ENCODE measurements around the gene RMND5B.
"Not testable (repeated sequence)": the region's sequence is repeated elsewhere in the genome, so short reads cannot be mapped to it uniquely, and the experiment has no call there.

Gene RMND5B

DNA sequence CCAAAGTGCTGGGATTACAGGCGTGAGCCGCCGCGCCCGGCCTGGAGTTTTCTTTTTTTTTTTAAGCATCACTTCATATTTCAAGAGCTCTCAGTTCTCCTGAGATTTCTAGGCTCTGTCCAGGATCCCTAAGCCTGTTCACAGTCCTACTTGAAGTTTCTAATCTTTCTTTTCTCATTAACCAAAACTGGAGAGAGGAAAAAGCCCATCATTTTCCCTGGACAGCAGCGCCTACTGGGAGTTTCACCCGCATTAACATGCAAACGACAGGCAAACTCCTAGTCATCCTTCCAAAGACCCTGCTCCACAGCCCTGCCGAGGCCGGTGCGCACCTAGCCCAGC, 609 bp upstream of the RMND5B start:
- H3K27me3 Mint-ChIP-seq (ENCODE audit: low read depth); DNase-seq (ENCODE audit: low spot score); H3K9me3 Mint-ChIP-seq: not testable (repeated sequence)
- H3K36me3 Mint-ChIP-seq (ENCODE audit: low read depth): peaks cover 17% of the 10 kb centered on the region
- H3K4me1 Mint-ChIP-seq (ENCODE audit: low read depth): peaks cover 16% of the 10 kb centered on the region
- H3K4me3 Mint-ChIP-seq: peak overlapping the region; percentile 74
- peak overlapping the region; percentile 62 for H3K27ac Mint-ChIP-seq

DNA sequence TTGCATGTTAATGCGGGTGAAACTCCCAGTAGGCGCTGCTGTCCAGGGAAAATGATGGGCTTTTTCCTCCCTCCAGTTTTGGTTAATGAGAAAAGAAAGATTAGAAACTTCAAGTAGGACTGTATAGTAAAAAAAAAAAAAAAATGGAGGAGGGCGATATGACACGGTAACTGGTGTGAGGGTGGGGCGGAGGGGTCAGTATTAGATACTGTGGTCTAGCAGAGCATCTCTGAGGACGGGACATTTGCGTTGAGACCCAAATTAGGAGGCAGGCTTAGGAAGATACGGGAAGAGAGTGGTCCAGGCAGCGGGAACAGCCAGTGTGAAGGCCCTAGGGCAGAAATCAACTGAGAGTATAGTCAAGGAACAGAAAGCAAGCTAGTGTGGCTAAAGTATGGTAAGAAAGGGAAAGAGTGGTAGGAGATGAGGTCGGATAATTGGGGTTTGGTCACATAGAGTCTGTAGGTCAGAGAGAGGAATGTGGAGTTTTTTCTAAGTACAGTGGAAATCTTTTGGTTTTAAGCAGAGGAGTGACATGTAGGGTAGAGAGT, 707 bp downstream of the RMND5B start:
- H3K9me3 Mint-ChIP-seq: no peaks in the 10 kb centered on the region
- H3K27ac Mint-ChIP-seq: peak overlapping the region; percentile 92
- H3K4me1 Mint-ChIP-seq (ENCODE audit: low read depth): peaks cover 16% of the 10 kb centered on the region
- H3K4me3 Mint-ChIP-seq: peak overlapping the region; percentile 94
- H3K27me3 Mint-ChIP-seq (ENCODE audit: low read depth): no peaks in the 10 kb centered on the region
- peaks cover 23% of the 10 kb centered on the region for H3K36me3 Mint-ChIP-seq (ENCODE audit: low read depth)
- no peak for DNase-seq (ENCODE audit: low spot score)

DNA sequence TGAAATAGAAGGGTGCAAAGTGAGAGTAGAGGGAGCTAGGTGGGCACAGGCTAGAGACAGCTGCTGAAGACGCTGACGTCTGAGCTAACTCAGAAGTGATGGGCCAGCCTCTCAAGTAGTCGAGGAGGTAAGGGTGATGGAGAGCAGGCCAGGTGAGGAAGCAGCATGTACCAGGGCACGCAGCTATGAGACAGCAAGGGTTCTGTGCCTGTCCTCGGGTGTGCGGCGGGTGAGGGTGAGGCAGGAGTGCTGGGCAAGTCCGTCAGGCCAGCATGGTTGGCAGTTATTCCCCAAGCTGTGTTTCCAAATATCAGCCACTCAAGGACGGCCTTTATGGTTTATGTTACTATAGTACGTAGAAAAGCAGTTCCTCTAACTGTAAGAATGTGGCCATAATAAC, 6.2 kb downstream of the RMND5B start:
- H3K27ac Mint-ChIP-seq: peak overlapping the region; percentile 3
- H3K4me3 Mint-ChIP-seq: no peak overlapping the region
- H3K4me1 Mint-ChIP-seq (ENCODE audit: low read depth): peaks cover 7% of the 10 kb centered on the region
- no peak for DNase-seq (ENCODE audit: low spot score)
- peaks cover 26% of the 10 kb centered on the region for H3K36me3 Mint-ChIP-seq (ENCODE audit: low read depth)
- no peaks in the 10 kb centered on the region for H3K9me3 Mint-ChIP-seq
- no peaks in the 10 kb centered on the region for H3K27me3 Mint-ChIP-seq (ENCODE audit: low read depth)

DNA sequence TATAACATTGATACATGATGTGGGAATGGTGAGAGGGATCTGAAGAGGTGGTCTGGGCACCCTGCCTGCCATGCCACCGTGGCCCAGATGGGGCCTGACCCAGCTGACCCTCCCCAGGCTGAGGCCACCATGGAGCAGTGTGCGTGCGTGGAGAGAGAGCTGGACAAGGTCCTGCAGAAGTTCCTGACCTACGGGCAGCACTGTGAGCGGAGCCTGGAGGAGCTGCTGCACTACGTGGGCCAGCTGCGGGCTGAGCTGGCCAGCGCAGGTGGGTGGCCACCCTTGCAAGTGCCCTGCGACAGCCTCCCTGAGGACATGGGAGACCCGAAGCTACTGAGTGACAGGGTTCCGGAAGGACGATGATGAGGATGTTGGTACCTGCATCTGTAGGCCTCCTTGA, 7.2 kb downstream of the RMND5B start:
- Mint-ChIP-seq H3K4me3 (no peak overlapping the region), H3K27ac (no peak overlapping the region), H3K9me3 (no peaks in the 10 kb centered on the region), H3K4me1 (ENCODE audit: low read depth) (peaks cover 5% of the 10 kb centered on the region), H3K36me3 (ENCODE audit: low read depth) (peaks cover 32% of the 10 kb centered on the region), H3K27me3 (ENCODE audit: low read depth) (no peaks in the 10 kb centered on the region)
- DNase-seq (ENCODE audit: low spot score): no peak

DNA sequence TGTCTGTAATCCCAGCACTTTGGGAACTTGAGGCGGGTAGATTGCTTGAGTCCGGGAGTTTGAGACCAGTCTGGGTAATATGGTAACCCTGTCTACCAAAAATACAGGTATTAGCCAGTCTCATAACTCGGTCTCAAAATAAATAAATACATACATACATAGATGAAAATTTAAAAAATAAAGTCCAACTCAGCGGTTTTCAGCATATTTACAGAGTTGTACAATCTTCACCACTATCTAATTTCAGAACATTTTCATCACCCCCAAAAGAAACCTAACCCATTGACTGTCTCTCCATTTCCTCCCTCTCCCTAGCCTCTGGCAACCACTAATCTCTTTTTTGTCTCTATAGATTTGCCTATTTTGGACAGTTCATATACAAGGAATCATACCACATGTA, 10.7 kb downstream of the RMND5B start:
- peaks cover 32% of the 10 kb centered on the region for H3K36me3 Mint-ChIP-seq (ENCODE audit: low read depth)
- peaks cover 2% of the 10 kb centered on the region for H3K4me1 Mint-ChIP-seq (ENCODE audit: low read depth)
- H3K4me3 Mint-ChIP-seq: no peak overlapping the region
- no peaks in the 10 kb centered on the region for H3K9me3 Mint-ChIP-seq
- no peaks in the 10 kb centered on the region for H3K27me3 Mint-ChIP-seq (ENCODE audit: low read depth)
- no peak for DNase-seq (ENCODE audit: low spot score)
- H3K27ac Mint-ChIP-seq: no peak overlapping the region

DNA sequence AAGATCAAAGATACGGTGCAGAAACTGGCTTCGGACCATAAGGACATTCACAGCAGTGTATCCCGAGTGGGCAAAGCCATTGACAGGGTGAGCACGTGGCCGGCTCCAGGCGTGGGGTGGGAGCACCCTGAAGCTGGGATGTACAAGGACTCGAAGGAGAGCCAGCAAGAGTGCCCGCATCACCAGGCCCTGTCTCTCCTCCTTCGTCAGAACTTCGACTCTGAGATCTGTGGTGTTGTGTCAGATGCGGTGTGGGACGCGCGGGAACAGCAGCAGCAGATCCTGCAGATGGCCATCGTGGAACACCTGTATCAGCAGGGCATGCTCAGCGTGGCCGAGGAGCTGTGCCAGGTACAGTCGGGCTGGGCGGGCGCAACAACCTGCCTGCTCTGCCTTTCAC, 11.8 kb downstream of the RMND5B start:
- Mint-ChIP-seq H3K4me3 (no peak overlapping the region), H3K27me3 (ENCODE audit: low read depth) (no peaks in the 10 kb centered on the region), H3K4me1 (ENCODE audit: low read depth) (peaks cover 2% of the 10 kb centered on the region), H3K9me3 (no peaks in the 10 kb centered on the region), H3K27ac (no peak overlapping the region), H3K36me3 (ENCODE audit: low read depth) (peaks cover 42% of the 10 kb centered on the region)
- DNase-seq (ENCODE audit: low spot score): no peak

DNA sequence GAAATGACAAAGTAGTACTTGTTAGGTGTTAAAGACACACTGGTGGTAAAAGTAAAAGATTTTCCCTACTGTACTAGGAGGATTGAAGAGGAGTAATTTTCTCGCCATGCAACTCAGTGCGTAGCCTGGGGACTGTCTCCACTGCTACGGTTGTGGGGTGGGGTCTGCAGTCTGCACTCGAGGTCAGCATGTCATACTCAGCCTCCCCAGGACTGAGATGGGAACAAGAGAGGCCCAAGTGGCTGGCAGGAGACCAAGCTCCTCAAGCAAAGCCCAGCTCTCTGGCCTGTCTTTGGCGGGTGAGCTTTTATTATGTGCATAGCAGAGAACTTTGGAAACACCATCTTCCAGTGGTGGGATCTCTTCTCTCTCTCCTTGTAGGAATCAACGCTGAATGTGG, 12.4 kb downstream of the RMND5B start:
- DNase-seq (ENCODE audit: low spot score): no peak
- H3K9me3 Mint-ChIP-seq: no peaks in the 10 kb centered on the region
- peaks cover 2% of the 10 kb centered on the region for H3K4me1 Mint-ChIP-seq (ENCODE audit: low read depth)
- no peak overlapping the region for H3K27ac Mint-ChIP-seq
- no peaks in the 10 kb centered on the region for H3K27me3 Mint-ChIP-seq (ENCODE audit: low read depth)
- peaks cover 48% of the 10 kb centered on the region for H3K36me3 Mint-ChIP-seq (ENCODE audit: low read depth)
- no peak overlapping the region for H3K4me3 Mint-ChIP-seq

DNA sequence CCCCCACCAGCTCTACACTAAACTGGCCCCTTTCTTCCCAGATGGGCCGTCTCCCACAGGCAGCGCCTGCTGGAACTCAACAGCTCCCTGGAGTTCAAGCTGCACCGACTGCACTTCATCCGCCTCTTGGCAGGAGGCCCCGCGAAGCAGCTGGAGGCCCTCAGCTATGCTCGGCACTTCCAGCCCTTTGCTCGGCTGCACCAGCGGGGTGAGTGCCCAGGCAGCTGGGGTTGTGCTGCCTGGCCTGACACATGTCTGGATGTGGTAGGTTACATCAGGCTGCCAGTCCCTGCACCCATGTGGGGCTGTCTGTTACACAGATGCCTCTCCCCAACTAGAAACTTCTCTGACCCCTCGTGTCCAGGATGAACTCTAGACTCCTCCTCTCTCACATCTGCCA, 13.1 kb downstream of the RMND5B start:
- H3K36me3 Mint-ChIP-seq (ENCODE audit: low read depth): peaks cover 54% of the 10 kb centered on the region
- no peak for DNase-seq (ENCODE audit: low spot score)
- H3K9me3 Mint-ChIP-seq: no peaks in the 10 kb centered on the region
- H3K4me3 Mint-ChIP-seq: no peak overlapping the region
- H3K4me1 Mint-ChIP-seq (ENCODE audit: low read depth): peaks cover 2% of the 10 kb centered on the region
- no peak overlapping the region for H3K27ac Mint-ChIP-seq
- H3K27me3 Mint-ChIP-seq (ENCODE audit: low read depth): no peaks in the 10 kb centered on the region

DNA sequence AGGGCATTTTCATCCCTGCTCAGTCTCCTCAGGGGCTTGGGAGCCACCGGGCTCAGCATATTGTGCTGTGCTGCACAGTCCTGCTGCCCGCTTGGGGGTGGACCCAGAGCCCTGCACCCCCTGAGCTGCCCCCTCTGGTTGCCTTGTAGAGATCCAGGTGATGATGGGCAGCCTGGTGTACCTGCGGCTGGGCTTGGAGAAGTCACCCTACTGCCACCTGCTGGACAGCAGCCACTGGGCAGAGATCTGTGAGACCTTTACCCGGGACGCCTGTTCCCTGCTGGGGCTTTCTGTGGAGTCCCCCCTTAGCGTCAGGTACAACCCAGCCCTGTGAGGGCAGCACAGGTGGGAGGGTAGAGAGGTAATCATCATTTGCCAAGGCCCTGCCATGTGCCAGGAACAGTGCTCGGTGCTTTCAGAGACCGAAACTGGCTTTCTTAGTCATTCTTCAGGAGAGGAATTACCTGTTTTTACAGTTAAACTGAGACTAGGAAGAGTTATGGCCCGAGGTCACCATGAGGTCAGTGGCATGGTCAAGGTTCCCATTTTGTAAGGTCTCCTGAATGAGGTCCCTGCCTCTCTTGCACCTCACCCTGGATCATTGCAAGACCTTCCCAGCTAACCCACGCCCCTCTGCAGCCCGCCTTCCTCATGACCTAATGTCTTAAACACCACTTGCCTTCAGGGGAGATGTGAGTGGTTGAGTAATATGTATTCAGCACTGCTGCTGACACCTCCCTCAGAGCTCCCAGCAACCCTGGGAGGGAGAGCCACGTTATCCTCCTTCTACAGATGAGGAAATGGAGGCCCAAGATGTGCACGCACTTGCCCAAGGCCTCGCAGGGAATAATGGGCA, 15.4 kb downstream of the RMND5B start:
- H3K9me3 Mint-ChIP-seq: no peaks in the 10 kb centered on the region
- H3K4me1 Mint-ChIP-seq (ENCODE audit: low read depth): peaks cover 9% of the 10 kb centered on the region
- H3K27me3 Mint-ChIP-seq (ENCODE audit: low read depth): no peaks in the 10 kb centered on the region
- no peak overlapping the region for H3K27ac Mint-ChIP-seq
- H3K4me3 Mint-ChIP-seq: no peak overlapping the region
- peak; percentile 51 for DNase-seq (ENCODE audit: low spot score)
- H3K36me3 Mint-ChIP-seq (ENCODE audit: low read depth): peaks cover 60% of the 10 kb centered on the region

DNA sequence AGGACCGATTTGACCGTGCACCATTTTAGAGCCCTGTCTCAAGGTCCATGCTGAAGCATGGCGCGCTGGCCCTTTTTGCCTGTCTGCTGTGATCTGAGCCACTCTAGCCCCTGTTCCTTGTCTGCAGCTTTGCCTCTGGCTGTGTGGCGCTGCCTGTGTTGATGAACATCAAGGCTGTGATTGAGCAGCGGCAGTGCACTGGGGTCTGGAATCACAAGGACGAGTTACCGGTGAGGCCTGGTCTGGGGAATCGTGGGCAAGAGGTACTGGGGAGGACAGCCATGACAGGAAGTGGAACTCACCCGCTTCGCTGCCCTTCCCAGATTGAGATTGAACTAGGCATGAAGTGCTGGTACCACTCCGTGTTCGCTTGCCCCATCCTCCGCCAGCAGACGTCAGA, 16.6 kb downstream of the RMND5B start:
- H3K4me1 Mint-ChIP-seq (ENCODE audit: low read depth): peaks cover 11% of the 10 kb centered on the region
- H3K4me3 Mint-ChIP-seq: no peak overlapping the region
- no peak for DNase-seq (ENCODE audit: low spot score)
- H3K27ac Mint-ChIP-seq: no peak overlapping the region
- H3K27me3 Mint-ChIP-seq (ENCODE audit: low read depth): no peaks in the 10 kb centered on the region
- H3K36me3 Mint-ChIP-seq (ENCODE audit: low read depth): peaks cover 63% of the 10 kb centered on the region
- H3K9me3 Mint-ChIP-seq: no peaks in the 10 kb centered on the region

DNA sequence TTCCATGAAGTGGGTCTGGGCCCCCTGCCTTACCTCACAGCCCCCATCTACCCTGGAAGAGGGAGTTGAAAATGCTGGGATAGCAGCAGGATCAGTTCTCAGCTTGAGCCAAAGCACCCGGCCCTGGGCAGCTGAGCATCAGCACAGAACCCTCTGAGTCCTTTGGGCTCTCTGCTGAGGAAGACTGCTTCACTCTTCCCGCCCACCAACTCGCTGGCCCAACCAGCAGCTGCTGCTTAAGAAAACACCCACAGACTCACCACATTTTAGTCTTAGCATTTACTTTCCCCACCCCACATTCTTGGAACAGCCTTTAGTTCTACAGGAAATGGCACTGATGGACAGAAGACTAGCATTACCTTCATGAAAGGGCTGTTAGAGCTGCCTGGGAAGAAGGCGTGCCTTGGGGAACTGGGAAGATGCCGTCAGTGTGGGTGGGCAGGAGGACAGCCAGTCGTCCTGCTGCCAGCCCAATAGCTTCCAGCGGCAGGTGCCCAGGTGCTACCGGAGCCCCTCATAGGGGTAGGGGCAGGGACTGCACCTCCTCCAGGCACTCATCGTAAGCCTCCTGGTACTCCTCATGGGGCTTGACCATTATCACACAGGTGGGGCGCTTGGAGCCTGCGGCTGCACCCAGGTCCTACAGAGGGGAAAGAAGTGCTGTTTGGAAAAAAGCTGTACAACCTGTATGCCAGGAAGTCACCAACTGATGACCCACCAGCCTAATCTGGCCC, 18.6 kb downstream of the RMND5B start:
- Mint-ChIP-seq H3K4me1 (ENCODE audit: low read depth) (peaks cover 18% of the 10 kb centered on the region), H3K4me3 (no peak overlapping the region), H3K27me3 (ENCODE audit: low read depth) (no peaks in the 10 kb centered on the region), H3K27ac (peak overlapping the region; percentile 20), H3K36me3 (ENCODE audit: low read depth) (peaks cover 52% of the 10 kb centered on the region), H3K9me3 (no peaks in the 10 kb centered on the region)
- DNase-seq (ENCODE audit: low spot score): peak; percentile 32

DNA sequence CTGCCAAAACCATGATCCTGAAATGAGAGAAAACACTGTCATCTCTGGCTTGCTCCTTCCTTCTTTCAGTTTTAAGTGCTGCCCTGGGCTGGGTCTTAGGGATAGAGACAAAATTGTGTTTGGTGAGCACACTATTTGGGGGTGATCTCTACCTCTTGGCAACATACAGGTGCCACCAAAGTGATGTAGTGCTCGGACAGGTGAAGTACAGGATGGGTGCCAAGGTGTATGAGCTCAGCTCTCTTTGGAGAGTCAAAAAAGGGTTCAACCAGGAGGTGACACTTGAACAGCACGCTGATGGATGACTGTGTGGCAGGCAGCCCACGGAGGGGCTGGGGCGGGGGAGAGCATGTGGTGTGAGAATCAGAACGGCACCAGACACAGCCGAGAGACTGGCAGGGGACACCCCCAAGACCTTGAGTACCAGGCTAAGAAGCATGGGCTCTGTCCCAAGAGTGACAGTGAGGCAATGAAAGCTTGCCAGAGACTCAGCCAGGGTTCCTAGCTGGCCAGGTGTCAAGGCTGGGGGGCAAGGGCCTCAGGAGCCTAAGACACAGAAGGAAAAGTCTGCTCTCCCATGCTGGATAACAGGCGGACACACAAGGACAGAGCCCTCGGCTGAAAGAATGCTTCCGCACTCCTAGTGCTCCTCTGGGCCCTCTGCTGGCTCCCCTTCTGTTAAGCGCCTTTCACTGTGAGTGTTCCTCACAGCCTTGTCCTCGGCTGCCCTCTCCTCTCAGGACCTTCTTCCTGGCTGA, 20.3 kb downstream of the RMND5B start:
- Mint-ChIP-seq H3K4me3 (peak overlapping the region; percentile 32), H3K36me3 (ENCODE audit: low read depth) (peaks cover 45% of the 10 kb centered on the region), H3K27ac (peak overlapping the region; percentile 18), H3K9me3 (no peaks in the 10 kb centered on the region), H3K27me3 (ENCODE audit: low read depth) (no peaks in the 10 kb centered on the region), H3K4me1 (ENCODE audit: low read depth) (peaks cover 22% of the 10 kb centered on the region)
- DNase-seq (ENCODE audit: low spot score): no peak

DNA sequence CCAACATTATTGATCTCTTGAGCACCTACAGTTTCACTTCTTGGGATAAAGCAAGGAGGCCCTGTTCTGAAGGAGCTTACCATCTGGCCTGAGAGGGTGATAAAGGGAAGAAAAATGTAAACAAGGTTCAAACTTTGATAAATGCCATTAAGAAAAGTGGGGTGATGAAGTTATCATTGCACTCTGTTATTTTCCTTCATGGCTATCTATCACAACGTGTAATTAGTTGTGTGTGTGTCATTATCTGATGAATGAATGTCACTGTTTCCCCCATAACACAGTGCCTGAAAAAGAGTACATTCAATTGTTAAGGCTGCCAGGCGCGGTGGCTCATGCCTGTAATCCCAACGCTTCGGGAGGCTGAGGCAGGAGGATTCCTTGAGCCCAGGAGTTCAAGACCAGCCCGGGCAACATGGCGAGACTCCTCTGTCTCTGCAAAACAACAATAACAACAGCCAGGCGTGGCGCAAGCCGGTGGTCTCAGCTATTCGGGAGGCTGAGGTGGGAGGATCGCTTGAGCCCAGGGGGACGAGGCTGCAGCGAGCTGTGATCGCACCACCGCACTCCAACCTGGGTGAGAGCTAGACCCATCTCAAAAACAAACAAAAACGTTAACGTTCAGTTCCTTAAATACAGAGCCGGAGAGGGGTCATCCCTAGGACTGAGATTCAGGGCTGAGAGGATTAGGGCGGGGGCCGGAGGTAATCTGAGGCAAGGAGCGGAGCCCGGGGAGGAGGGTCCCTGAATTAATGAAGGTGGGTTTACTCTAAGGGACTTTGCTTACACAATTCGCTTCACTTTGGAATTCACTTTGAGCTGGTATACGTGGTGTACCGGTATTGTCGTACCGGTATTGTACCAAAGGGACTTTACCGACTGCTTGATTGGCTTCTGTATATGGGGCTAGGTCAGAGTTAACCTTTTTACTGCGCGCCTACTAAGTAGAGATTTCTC, 22.0 kb downstream of the RMND5B start:
- Mint-ChIP-seq H3K27me3 (ENCODE audit: low read depth) (no peaks in the 10 kb centered on the region), H3K4me1 (ENCODE audit: low read depth) (peaks cover 22% of the 10 kb centered on the region), H3K36me3 (ENCODE audit: low read depth) (peaks cover 33% of the 10 kb centered on the region), H3K27ac (peak overlapping the region; percentile 91), H3K9me3 (no peaks in the 10 kb centered on the region), H3K4me3 (peak overlapping the region; percentile 95)
- no peak for DNase-seq (ENCODE audit: low spot score)

Data from T-helper 2 cell treated with Interferon-gamma antibody and Interleukin-4, amounts not matched to agents 5 μg/mL and 100 μg/mL, for 36 hours (primary cell).